GM04504 (cell line): ENCODE data around the gene HNRNPC.
A peak's percentile ranks its signal among the peaks of the same experiment; 100 is the strongest.
"Not testable (repeated sequence)": the region's sequence is repeated elsewhere in the genome, so short reads cannot be mapped to it uniquely, and the experiment has no call there.

Source experiments
- DNase-seq: peaks from one replicate; pipeline ENCODE4 v3.0.0-alpha.2; 2012; ENCODE audit warnings: low read depth

The HNRNPC gene

DNA sequence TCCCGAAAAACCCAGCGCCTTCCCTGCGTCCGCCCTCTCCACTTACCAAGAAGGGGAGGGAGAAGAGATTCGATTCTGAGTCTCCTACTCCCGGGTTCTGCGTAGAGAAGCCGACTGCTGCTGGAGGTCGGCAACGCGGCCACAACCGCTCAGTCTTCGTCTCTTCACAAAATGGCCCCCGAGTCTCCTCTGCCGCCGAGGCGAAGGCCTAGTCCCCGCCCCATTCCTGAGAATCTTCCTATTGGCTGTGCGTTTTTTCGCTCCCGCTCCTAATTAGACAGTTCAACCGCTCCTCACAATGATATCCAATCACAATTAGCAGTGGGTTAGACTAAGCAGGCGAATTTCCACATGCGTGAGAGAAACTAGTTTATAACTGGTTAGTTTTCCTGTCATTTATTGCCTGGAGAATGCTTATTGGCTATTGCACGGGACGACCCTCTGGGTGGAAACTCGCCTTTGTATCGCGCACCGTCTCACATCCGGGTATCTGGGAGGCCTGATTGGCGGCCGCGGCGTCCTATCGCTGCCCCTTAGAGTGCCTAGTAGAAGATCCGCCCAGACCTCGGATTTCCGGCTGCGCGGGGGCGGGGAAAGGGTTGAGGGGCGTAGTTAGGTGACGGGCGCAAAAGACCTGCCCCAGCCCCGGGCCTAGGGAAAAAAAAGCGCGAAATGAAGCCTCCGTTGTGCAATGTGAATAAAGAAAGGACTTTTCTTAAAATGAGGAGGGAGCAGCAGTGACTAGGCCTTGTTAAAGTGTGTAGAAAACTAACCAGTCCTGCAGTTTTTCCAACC lies at the start of gene HNRNPC:
TSS of gene HNRNPC (minus strand) at position 191 of the 795 bp plus-strand sequence. CDS start 35,249 bp downstream, outside the sequence.
- peak; percentile 100 for DNase-seq

DNA sequence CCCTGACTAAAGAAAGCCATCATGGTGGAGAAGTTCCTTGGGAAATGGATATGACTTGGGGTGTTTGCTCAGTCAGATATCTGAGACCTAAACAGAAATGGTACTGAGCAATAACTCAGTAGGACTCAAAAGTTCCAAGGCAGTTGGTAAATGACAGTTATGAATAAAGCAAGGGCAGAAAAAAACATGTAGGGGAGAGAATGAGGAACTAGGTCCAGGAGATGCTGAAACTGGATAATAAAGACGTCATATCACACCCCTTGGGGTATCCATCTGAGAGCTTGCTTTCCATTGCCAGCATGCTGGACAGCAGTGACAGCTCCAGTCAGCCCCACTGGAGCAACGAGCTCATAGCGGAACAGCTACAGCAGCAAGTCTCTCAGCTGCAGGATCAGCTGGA lies 48.2 kb upstream of the HNRNPC start:
- DNase-seq: no peak

DNA sequence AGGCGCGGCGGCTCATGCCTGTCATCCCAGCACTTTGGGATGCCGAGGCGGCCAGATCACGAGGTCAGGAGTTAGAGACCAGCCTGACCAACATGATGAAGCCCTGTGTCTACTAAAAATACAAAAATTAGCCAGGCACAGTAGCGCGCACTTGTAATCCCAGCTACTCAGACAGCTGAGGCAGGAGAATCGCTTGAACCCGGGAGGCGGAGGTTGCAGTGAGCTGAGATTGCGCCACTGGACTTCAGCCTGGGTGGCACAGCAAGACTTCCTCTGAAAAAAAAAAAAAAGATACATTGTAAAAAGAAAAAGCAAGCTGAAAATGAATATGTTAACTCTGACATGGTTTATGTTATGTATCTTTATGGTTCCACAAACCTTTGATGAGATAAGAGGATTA lies 44.3 kb upstream of the HNRNPC start:
- DNase-seq: no peak

DNA sequence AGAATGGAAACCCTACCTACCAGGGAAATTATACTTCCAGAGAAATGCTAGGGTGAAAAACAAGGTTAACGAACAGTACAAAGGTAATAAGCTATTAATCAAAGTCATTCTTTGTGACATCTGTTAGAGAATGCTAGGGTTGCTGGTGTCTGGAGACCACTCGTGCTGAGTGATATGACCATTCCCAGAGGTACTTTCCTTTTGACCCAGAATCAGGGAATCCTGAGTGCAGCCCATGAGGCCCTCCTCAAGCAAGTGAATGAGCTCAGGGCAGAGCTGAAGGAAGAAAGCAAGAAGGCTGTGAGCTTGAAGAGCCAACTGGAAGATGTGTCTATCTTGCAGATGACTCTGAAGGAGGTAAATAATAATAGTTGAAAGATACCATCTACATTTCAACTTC lies 42.4 kb upstream of the HNRNPC start:
- no peak for DNase-seq

DNA sequence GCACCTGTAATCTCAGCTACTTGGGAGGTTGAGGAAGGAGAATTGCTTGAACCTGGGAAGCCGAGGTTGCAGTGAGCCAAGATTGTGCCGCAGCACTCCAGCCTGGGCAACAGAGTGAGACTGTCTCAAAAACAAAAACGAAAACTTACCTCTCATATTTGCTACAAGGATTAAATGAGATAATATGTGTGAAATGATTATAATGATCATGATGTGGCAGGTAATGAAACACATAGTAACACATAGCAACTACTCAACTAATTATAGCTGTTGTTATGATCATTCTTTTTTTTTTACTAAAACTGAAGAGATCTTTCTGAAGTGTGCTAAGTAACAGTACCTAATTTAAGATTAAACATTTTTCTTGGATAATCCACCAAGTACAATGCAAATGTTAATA lies 40.7 kb upstream of the HNRNPC start:
- DNase-seq: no peak

DNA sequence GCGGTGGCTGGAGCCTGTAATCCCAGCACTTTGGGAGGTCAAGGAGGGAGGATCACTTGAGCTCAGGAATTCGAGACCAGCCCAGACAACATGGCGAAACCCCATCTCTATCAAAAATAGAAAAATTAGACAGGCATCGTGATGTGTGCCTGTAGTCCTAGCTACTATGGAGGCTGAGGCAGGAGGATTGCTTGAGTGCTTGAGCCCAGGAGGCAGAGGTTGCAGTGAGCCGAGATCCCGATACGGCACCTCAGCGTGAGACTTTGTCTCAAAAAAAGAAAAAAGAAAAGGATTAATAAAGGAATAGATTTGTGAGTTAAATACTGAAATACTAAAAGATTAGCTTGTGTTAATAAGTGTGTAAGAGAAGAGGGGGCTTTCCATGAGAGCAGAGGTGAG lies 40.0 kb upstream of the HNRNPC start:
- DNase-seq: no peak

DNA sequence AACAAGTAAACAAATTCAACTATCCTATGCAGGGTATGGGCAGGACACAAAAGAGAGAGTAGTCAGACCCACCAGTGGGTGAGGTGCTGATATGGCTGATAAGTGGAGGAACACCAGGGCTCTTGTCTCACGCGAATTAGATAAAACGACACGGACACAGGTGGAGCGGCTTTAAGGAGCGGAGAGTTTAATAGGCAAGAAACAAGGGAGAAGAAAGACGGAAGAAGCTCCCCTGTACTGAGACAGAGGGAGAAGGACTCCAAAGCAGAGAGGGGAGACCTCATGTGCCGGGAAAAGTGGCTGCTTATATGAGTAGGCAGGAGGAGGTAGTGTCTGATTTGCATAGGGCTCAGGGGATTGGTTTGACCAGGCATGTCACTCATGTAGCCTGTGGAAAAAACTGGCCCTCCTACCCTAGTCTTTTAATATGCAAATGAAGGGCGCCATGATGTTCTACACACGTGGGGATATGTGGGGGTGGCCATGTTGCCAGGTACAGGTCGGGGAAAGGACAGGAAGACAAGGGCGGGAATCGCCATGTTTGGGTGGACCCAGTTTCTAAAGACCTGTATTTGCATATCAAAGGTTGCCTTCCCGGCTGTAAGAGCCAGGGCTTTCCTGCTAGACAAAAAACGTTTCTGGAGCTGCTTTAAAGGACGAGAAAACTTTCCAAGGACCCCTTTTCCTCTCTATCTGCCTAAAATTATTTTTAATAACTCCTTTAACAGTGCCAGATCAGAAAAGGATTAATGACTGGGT lies 39.4 kb upstream of the HNRNPC start:
- DNase-seq: no peak

DNA sequence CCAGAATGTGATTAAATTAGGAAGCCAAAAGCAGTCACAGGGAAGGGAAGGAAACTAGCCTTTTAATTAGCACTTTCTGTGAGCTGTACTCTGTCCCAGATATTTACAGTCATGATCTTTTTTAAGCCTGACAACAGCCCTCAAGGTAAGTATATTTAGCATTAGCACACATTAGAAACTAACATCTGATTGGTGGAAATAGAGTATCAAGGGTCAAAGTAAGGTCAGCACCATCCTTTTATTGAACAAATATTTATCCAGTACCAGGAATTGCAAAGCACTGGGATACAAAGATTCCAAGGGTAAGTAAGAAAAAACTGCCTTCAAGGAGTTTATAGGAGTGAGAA lies 38.9 kb upstream of the HNRNPC start:
- DNase-seq: no peak

DNA sequence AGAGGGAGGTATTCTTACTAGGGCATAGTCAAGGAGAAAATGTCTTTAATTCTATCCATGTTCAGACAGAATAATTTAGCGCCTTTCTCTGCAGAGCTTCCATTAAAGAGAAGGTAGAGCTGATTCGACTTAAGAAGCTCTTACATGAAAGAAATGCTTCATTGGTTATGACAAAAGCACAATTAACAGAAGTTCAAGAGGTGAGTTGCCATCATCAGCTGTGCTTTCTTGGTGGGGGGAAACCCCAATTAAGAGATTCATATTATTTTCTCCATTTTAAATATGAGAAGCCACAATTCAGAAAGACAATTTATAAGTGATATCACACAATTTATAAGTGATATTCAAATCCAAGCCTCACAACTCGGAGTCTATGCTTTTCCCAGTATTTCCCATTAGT lies 38.4 kb upstream of the HNRNPC start:
- DNase-seq: no peak

DNA sequence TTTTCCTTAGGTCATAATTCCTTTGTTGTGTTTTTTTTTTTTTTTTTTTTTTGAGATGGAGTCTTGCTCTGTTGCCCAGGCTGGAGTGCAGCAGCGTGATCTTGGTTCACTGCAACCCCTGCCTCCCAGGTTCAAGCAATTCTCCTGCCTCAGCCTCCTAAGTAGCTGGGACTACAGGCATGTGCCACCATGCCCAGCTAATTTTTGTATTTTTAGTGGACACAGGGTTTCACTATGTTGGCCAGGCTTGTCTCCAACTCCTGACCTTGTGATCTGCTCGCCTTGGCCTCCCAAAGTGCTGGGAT lies 33.5 kb upstream of the HNRNPC start:
- DNase-seq: not testable (repeated sequence)

DNA sequence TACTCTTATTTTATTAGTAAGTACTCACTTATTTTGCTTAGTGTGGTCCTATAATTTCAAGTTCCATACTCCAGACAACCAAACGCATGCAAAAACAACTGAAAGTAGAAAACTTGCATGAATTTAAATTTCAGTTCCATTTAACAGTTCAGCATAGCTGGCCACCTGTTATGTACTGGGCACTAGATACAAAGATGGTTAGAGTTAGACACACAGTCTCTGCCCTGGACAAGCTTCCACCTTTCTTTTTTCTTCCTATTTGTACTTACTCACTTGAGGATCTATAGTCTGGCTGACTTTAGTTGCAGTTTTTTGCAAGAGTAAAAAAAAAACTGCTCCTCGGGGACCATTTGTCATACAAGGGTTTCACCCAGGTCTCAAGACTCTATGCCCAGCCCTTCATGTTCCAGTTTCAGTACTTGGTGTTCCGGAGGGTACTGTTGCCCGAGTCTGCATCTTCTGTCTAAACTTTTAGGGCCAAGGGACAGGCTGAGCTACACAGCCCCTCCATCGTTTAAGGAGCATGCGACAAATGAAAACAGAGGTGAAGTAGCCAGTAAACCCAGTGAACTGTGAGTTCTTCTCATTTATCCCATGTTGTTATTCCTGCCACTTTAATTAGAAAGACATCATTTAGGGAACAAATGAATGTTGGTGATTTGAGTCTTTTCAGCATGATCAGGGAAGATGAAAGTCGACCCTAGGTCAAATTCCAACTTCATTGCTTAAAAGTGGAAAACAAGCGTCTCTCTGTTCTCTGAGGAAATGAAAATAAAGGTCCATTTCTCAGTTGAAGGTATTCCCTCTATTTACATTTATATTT lies 33.0 kb upstream of the HNRNPC start:
- no peak for DNase-seq

DNA sequence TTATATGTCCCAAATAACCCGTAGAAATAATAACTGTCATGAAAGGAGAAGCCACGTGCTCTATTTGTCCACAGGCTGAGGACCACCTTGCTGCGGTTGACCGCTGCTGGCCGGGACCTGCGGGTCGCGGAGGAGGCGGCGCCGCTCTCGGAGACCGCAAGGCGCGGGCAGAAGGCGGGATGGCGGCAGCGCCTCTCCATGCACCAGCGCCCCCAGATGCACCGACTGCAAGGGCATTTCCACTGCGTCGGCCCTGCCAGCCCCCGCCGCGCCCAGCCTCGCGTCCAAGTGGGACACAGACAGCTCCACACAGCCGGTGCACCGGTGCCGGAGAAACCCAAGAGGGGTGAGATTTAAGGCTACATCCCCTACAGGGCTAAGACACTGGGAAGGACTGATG lies 31.6 kb upstream of the HNRNPC start:
- DNase-seq: no peak

DNA sequence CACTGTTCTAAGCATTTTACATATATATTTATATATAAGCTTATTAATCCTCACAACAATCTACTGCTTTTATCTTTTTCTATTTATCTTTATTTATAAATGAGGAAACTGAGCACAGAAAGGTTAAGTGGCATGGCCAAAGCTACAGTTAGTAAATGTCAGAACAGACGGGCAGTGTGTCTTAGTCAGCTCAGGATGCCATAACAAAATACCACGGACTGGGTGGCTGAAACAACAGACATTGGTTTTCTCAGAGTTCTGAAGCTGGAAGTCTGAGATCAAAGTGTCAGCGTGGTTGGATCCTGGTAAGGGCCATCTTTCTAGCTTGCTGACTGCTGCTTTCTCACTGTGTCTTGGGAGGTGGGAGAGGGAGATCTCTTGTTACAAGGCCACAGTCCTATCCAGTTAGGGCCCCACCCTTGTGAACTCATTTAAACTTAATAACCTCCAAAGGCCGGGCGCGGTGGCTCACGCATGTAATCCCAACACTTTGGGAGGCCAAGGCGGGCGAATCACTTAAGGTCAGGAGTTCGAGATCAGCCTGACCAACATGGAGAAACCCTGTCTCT lies 30.4 kb upstream of the HNRNPC start:
- no peak for DNase-seq

DNA sequence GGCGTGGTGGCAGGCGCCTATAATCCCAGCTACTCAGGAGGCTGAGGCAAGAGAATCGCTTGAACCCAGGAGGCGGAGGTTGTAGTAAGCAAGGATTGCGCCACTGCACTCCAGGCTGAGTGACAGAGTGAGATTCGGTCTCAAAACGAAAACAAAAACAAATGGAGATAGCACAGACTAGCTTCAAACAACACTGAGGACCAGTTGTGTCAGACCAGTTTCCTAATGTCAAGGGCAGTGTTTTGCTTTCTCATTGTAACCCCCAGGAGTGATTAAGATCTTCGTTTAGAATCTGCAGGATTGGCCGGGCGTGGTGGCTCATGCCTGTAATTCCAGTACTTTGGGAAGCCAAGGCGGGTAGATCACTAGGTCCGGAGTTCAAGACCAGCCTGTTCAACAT lies 29.1 kb upstream of the HNRNPC start:
- DNase-seq: no peak

DNA sequence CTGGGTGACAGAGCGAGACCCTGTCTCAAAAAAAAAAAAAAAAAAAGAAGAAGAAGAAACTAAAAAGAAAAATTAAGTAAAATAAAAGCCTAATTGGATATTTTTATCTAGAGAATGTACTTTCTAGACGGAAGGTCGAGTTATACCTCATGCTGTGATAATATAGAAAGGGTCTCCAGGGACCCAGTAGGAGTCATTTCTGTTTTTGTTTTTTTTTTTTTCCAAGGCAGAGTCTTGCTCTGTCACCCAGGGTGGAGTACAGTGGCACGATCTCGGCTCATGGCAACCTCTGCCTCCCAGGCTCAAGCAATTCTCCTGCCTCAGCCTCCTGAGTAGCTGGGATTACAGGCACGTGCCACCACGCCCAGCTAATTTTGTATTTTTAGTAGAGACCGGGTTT lies 24.8 kb upstream of the HNRNPC start:
- DNase-seq: not testable (repeated sequence)

DNA sequence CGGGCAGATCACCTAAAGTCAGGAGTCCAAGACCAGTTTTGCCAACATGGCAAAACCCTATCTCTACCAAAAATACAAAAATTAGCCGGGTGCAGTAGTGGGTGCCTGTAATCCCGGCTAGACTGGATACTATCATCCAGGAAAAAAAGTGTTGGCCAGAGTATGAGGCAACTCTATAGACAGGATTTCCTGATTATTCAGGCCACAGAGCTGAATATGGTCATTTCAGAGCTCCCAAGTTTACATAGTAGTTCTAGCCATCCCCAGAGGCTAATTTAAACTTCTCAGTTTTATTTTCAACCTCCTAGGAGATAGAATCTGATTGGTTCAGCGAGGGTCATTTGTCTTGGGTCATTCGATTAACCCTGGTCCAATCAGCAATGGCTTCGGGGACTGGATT lies 17.9 kb upstream of the HNRNPC start:
- DNase-seq: no peak

DNA sequence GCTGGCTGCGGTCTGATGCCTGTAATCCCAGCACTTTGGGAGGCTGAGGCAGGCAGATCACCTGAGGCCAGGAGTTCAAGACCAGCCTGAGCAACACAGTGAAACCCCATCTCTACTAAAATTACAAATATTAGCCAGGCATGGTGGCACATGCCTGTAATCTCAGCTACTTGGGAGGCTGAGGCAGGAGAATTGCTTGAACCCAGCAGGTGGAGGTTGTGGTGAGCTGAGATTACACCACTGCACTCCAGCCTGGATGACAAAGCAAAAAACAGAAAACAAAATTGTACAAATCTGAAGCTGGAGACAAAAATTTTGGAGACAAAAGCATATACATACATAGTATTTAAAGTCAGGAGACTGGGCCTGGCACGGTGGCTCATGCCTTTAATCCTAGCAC lies 17.3 kb upstream of the HNRNPC start:
- DNase-seq: not testable (repeated sequence)

DNA sequence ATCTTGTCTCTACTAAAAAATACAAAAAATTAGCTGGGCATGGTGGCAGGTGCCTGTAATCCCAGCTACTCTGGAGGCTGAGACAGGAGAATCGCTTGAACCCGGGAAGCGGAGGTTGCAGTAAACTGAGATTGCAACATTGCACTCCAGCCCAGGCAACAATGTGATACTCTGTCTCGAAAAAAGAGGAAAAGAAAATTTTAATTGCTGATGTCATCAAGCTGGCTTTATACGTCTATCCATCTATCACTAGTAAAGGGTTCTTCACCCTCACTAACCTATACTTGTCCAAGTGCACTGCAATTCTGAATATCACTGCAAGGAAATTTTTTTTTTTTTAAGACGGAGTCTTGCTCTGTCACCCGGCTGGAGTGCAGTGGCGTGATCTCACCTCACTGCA lies 12.7 kb upstream of the HNRNPC start:
- DNase-seq: not testable (repeated sequence)

DNA sequence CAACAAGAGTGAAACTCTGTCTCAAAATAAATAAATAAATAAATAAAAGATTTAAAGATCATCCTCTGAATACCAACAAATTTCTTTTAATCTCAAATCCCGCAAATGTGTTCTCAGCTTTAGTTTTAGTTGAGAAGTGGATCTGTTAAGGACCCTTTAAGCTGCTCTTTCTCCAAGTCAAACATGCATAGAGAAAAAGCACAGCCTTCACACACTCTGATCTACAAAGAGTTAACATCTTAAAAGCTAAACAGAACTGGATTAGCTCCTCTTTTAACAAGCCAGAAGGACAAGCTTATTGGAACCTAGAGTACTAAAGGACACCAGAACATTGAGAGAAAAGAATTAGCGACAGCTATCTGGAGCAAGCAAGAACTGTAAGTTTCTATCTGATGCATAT lies 10.5 kb upstream of the HNRNPC start, which contains the start of gene RPGRIP1:
TSS of gene RPGRIP1 (plus strand) at position 301 of the 400 bp plus-strand sequence. CDS start 7,894 bp downstream, outside the sequence.
- DNase-seq: no peak

DNA sequence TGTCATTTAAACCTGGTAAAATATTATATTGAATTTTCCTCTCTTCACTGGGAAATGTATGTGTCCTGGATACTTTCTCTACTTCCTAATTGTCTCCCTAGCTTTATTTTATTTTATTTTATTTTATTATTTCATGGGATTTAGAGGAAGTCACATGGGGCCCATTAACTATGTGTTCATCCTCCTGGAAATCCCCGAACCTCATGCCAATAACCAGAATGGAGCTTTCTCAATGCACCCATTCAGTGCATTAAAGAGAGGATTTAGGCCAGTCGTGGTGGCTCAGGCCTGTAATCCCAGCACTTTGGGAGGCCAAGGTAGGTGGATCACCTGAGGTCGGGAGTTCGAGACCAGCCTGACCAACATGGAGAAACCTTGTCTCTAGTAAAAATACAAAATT lies 9.4 kb upstream of the HNRNPC start:
- no peak for DNase-seq

DNA sequence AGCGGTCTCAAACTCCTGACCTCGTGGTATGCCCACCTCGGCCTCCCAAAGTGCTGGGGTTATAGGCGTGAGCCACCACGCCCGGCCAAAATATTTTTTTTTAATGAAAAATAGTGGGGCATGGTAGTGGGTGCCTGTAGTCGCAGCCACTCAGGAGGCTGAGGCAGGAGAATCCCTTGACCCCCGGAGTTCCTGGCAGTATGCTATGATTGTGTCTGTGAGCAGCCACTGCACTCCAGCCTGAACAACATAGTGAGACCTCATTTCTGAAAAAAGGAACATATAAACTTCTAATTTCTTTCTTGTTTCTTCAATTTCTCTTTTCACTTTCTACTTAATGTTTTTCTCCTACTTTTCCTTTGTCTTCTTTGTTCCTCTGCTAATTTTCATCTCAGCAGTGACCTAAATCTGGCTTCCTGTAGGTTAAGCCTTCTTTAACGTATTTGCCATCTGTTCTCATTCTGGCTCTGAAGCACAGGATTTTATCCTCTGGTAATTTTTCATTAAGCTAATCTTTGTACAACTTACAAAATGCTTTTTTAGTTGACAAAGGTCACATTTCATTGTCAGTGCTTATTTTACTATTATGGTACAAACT lies 6.1 kb upstream of the HNRNPC start:
- DNase-seq: no peak

DNA sequence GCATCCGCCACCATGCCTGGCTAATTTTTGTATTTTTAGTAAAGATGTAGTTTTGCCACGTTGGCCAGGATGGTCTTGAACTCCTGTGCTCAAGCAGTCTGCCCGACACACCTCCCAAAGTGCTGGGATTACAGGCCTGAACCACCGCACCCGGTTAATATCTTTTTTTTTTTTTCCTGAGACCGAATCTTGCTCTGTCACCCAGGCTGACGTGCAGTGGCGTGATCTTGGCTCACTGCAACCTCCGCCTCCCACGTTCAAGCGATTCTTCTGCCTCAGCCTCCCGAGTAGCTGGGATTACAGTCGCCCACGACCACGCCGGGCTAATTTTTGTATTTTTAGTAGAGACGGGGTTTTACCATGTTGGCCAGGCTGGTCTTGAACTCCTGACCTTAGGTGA lies 3.4 kb upstream of the HNRNPC start:
- not testable (repeated sequence) for DNase-seq
